GM19328 (cell line): ENCODE measurements around the gene GATA5.
"Not testable (repeated sequence)": the region's sequence is repeated elsewhere in the genome, so short reads cannot be mapped to it uniquely, and the experiment has no call there.

Experiments
- ATAC-seq: cut with Tn5 transposase; IDR thresholded peaks from one replicate; pipeline ENCODE4 v1.9.1; 2021; ENCODE audit warnings: mild to moderate bottlenecking, moderate library complexity; ENCODE audit not compliant: unreplicated experiment

The GATA5 gene

DNA sequence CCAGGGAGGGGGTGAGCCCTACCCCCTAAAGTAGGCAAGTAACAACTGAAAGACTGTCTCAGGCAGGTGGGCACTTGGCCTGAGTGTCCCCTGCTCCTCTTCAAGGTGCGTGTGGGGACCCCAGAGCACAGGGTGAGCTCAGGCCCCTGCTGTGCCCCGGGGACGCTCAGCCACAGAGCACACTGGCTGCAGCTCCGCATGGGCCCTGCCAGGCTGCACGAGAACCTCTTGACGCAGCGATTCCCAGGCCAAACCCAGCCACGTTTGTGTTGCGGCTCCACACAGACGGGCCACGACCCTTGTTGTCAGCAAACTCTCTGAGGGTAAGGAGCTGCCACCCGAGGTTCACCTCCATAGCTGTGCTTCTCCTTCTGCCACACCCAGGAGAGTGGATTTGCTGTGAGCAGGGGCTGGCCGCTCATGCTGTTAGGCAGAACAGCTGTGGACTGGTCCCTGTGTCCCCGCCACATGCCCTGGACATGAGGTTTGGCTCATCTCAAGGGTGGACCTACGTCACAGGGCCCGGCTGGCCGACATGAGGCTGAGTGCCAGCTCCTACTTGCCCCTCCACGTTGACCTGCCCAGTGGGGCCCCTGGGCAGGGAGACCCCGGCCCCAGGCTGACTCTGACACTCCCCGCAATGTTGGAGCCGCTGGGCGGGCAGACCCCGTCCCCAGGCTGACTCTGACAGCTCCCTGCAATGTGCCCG, 29.7 kb upstream of the GATA5 start:
- ATAC-seq, result no peak

DNA sequence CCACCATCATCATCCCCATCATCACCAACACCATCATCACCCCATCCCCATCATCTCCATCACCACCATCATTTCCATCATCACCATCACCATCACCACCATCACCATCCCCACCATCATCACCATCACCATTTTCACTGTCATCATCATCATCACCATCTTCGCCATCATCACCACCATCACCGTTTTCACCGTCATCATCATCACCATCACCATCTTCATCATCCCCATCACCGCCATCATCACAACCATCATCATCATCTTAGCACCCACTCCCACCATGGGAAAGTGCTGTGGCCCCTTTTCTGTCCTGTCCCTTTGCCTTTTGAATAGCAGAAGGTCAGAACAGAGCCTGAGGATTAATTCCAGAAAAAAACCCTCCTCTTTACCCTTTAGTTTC, 28.5 kb upstream of the GATA5 start:
- ATAC-seq, result no peak

DNA sequence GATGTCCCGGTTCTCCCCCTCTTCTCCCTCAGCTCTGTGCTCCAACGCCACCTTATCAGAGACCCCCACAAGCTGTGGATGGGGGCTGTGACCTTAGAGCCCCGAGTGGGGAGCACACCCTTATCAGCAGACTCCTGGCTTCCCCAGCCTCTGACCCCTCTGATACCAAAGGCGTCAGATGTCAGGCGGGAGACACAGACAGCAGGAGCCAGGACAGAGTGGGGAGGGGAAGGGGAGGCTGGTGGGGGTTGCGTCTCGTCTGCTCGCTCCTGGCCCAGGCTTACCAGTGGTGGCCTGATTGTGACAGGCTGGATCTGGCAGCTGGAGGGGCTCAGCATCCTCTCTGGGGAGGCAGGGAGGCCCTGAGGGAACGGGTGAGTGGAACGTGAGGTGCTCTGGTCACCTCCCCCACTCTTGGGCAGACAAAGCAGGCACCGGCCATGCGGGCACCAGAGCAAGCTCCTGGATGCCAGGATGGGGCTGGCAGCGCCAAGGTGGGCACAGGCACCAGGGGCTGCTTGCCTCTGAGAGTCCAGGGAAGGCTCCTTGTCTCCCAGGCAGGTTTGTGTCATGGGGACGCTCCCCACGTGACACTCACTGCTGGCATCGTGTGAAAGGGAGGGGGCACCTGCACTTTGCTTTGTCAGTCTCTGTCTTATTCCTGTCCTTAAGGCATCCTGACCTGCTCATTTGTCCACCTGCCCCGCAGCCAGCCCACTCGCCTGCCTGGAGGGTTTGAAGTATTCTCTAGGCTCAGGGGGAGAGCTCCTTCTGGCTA, 27.8 kb upstream of the GATA5 start:
- no peak for ATAC-seq

GRCh38 chr20:62502496-62503095, 26.8 kb upstream of the GATA5 start:
- ATAC-seq, result no peak

GRCh38 chr20:62501801-62502495, 26.2 kb upstream of the GATA5 start:
- ATAC-seq, result peak; percentile 45

DNA sequence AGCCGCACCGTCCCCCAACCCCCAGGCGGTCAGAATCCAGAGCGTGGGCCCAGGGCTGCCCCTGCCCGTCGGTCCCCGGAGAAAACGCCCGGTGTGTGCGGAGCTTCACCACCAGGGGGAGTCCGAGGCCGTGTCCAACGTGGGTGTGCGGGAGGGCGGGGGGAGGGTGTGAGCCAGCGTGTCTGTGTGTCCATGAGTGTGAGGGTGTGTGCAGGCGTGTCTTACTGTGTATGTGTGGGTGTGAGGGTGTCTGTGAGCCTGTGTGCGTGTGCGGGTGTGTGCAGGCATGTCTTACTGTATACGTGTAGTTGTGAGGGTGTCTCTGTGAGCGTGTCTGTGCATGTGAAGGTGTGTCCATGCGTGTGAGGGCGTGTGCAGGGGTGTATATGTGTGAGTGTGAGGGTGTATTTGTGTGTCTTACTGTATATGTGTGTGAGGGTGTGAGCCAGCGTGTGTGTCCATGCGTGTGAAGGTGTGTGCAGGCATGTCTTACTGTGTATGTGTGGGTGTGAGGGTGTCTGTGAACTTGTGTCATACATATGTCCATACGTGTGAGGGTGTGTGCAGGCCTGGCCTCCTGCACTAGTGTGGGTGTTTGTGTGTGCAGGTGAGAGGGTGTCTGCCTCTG, 24.6 kb upstream of the GATA5 start:
- ATAC-seq, result no peak

DNA sequence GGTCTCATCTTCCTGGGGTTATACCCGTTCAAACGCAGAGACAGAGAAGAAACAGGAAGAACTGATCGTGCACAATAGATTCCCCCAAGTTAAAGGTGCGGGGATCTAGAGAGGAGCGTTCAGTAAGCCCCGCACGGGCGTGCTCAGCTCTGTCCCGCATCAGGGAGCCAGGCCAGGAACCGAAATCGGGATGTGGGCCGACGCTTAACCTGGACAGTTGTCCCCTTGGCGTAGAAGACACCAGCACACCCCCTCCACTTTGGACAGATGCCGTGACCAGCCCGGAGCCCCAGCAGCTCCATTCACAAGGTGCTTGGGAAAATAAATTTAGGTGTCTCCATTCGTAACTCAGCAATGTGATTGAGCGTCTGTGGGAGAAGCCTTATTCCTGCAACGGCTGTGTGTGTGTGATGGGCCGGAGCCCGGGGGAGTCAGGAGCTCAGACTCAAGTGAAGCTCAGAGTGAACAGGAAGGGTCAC, 24.0 kb upstream of the GATA5 start:
- ATAC-seq, result no peak

- ATAC-seq, result no peak
Measured at GRCh38 chr20:62498874-62499273, 23.1 kb upstream of the GATA5 start.

DNA sequence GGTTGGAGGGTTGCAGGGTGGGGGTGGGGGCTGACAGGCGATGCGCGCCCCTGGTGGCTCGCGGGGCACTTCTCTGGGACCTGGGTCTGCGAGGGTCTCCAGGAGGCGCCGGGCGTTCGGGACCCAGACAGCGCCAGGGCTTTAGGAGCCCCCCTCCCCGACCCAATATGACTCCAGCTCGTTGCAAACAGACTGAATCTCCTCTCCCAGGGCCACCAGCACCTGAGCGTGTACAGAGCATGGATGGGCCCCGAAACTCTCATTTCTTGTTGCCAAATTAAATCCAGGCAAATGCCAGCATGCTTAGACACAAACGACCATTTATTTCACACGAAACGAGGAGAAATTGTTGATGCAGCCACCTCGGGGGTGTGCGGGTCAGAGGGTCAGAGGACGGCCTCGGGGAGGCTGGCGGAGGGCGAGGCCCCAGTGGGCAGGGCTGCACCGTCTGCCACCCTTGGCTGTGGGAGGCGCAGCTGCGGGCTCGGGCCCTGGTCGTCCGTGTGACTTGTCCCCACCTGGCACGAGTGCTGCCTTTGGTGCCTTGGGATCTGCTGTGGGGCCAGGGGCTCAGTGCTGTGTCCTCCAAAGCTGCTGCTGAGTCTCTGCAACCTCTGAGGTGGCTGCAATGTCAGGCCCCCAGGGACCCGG, 20.9 kb upstream of the GATA5 start:
- ATAC-seq, result no peak

DNA sequence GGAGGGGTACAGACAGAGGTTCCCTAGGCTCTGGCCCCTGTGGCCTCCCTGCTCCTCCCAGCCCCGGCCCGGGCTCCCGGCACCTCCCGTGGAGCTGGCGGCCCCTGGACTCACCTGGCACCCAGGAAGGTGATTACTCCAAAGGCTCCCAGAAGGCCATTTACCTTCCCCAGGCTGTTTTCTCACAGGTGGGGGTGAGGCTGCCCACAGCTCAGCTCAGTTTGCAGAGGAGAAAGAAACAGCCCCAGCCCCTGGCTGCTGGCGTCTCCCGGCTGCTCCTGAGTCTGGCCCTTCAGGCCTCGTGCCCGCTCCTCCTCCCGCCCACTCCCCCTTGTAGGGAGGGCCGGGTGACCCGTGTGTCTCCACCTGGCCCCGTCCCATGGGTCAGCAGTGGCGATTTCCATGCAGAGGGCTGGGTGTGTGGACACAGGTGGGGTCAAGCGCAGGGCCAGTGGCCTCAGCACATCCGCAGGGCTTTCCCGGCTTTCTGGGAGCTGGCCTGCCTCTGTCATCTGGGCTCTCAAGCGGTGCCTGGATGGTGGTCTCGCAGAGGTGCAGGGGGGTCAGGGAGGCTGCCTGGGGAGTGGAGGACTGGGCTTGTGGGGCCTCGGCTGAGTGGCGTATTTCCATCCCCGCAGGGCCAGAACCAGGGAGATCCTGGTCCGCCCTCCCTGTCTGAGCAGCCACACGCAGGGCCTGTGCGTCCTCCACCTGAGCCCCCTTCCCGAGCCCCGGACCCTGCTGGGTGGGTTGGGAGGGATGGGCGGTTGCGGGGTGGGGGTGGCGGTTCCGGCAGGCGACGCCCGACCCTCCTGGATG, 20.2 kb upstream of the GATA5 start:
- ATAC-seq, result no peak

DNA sequence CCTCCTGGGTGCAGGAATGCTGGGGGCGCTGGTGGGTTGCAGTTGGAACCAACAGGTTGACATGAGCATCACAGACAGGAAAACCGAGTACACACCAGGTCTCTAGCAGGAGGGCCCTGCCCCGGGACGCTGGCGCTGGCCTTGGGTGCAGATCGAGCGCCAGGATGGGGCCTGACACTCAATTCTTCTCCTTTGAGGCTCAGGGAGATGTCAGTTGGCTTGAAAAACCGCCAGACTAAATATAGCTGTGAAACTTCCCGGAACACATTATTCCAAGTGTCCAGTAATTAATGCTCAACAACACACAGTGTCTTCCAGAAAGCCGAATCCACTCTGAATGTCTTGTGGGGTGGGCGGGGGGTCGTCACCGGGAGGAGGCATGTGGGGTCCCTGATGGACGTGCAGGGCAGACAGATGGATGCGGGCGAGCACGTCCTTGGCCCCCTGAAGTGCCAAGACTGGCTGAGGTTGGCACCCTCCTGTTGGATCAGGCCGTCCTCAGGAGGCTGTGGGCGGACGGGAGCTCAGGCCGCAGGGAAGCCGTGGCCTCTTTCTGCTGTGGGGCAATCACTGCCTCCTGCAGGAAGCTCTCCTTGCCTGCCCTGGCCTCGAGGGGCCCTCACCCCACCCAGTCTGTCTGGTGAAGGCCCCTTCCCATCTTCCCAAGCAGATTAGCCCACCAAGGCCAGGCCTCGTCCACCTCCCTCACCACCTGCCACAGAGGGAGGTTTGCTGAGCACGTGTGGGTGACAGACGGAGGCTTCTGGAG, 19.4 kb upstream of the GATA5 start:
- no peak for ATAC-seq

- ATAC-seq, result no peak
Measured at GRCh38 chr20:62494537-62494936, 18.7 kb upstream of the GATA5 start.

- no peak for ATAC-seq
Measured at GRCh38 chr20:62493886-62494285, 18.1 kb upstream of the GATA5 start.

DNA sequence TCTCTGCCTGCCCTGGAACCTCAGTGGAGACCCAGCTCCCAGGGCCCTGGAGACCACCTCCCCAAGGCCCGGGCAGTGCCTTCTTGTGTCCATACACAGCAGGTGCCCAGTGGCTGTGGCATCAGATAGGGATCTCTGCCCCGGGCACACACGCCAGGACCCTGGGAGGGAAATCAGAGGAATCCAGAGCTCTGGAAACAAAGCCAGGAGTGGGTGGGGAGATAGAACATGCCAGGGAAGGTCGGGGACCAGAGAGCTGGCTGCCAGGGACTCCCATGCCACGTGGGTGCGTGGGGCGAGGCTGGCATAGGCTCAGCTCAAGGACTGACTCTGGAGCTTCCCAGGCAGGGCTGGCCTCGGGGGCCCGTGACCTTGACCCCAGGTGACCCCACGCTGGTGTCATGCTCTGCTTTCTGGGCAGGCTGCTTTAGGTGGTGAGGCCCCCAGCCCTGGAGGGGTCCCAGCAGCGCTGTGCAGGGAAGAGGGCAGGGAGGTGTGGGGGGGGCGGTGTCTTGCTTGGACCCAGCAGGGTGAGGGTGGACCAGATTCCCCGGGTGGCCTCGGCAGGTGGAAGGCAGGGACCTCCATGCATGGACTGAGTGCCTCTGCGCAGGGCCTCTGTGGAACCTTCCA, 17.6 kb upstream of the GATA5 start:
- no peak for ATAC-seq

- no peak for ATAC-seq
Measured at GRCh38 chr20:62492711-62493110, 16.9 kb upstream of the GATA5 start.

DNA sequence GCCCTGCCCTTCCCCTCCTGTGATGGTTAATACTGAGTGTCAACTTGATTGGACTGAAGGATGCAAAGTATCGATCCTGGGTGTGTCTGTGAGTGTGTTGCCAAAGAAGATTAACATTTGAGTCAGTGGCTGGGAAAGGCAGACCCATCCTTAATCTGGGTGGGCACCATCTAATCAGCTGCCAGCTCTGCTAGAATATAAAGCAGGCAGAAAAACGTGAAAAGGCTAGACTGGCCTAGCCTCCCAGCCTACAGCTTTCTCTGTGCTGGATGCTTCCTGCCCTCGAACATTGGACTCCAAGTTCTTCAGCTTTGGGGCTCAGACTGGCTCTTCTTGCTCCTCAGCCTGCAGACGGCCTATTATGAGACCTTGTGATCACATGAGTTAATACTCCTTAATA, 15.0 kb upstream of the GATA5 start:
- ATAC-seq, result not testable (repeated sequence)

DNA sequence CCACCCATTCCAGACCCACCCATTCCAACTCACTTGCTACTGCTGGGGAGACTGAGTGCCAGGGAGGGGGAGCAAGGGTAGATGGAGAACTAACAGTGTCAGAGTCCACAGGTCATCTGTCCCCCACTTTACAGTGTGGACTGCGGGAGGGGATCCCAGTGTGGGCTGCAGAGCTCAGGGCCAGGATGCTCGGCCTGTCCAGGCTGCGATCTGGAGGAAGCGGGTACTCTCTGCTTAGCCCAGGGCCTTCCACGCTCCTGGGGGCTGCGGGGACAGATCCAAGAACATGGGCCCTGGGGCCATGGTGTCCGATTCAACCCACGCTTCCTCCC, 14.1 kb upstream of the GATA5 start:
- ATAC-seq, result no peak

GRCh38 chr20:62489186-62489931, 13.6 kb upstream of the GATA5 start:
- ATAC-seq, result no peak
